ELF-1 (cell line): ENCODE measurements around the gene GH1.
A peak's percentile ranks its signal among the peaks of the same experiment; 100 is the strongest.
"Not testable (repeated sequence)": the region's sequence is repeated elsewhere in the genome, so short reads cannot be mapped to it uniquely, and the experiment has no call there.

ENCODE experiments used
- DNase-seq: peaks from one replicate; pipeline ENCODE4 v3.0.0-alpha.2; 2016; ENCODE audit warnings: low read depth, low spot score

GH1 gene

DNA sequence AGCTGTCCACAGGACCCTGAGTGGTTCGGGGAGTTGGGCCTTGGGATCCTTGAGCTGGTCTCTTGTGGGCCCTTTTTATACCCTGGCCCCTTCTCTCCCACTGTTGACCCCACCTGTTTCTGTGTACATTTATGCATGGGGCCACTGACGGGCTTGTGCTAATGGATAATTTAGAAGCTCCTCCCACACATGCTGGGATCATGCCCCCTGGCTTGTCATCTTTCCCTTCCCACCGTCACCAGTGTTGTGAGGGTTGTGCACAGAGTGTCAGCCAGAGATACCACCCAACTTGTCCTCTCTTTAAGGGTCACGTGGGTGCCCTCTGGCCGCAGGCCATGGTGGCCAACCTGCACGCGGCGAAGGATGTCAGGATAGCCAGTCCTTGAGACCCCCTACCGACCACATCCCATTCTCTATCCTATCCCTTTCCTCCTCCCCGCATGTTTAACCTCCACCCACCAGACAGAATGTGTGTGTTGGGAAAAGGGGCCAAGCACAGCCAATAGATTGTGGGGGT, at the start of gene GH1:
Gene GH1 (minus strand): TSS at position 51 of the 517 bp plus-strand sequence. CDS start 63 bp downstream, outside the sequence.
- not testable (repeated sequence) for DNase-seq

GRCh38 chr17:63967953-63968352, 49.3 kb upstream of the GH1 start:
- DNase-seq, result no peak

DNA sequence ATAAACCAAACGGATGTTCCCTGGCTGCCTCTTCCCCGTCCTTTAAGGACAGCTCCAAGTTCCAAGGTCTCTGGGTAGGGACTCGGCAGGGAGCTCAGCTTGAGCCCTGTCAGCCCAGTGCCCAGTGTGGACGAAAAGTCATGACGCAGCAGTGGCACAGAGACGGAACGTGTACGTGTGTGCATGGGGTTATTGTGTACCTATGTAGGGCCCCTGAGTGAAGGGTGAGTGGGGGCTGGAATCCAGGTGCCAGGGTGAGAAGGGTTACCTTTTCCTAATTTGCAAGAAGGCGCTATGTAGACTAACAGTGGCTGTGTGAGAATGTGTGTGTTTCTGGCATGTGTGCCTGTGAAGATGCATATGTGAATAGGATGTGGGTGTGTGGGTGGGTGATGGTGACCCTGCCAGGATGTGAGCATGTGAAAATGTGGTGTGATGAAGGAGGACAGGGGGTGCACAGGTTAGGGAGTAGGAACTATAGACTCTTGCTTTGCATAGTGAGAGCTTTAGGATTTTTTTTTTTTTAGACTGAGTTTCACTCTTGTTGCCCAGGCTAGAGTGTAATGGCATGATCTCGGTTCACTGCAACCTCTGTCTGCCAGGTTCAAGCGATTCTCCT, 48.1 kb upstream of the GH1 start:
- no peak for DNase-seq

- no peak for DNase-seq
Measured at GRCh38 chr17:63963123-63963522, 44.5 kb upstream of the GH1 start.

DNA sequence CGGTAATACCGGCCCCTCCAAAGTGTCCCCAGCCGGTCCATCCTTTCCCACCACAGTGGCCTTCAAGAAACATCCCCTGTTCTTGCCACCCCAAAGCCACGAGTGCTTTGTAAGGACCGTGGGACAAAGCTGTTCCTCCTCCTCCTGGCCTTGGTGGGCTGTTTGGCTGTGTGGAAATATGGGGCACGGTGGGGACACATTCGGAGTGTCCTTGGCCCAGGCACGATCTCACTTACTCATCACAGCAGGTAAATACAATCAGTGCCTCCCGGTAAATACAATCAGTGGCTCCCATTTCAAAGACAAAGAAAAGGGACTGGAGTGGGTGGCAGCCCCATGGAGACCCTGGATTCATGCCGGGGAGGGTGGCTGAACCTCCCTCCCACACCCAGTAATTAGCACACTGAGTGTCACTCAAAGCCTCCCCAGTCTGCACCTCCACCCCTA, 43.7 kb upstream of the GH1 start:
- no peak for DNase-seq

DNA sequence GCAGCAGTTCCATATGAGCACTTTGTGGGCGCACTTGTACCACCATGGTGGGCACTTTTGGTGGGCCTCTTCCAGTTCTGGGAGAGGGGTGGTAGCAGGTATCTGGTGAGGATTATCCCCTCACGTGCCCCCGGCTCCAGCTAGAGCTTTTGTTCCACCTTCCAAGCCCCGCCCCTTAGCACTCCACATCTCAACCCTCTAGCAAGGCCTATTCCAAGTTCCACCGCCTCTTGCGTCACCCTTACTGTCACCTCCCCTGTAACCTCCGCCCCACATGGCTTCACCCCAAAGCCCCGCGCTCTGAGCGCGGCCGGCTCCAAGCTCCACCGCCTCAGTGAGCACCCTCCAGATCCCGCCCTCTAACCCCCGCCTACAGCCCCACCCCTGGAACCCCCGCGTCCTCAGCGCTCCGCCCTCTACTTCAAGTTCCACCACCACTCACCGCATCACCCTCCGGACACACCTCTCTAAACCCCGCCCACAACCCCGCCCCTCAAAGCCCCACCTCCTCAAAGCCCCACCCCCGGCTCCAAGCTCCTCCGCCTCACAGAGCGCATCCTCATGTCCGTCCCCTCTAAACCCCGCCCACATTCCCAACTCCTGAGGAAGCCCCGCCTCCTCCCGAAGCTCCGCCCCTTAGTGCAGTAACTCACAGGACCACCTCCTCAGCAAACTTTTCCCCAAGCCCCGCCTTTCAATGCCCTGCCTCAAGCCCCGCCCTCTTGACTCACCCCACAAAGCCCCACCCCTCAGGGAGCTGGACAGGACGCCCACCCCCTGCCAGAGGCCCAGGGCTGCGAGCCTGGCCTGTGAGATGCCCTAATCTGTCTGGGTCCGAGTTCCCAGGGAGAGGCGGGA, 42.9 kb upstream of the GH1 start:
- peak; percentile 98 for DNase-seq

DNA sequence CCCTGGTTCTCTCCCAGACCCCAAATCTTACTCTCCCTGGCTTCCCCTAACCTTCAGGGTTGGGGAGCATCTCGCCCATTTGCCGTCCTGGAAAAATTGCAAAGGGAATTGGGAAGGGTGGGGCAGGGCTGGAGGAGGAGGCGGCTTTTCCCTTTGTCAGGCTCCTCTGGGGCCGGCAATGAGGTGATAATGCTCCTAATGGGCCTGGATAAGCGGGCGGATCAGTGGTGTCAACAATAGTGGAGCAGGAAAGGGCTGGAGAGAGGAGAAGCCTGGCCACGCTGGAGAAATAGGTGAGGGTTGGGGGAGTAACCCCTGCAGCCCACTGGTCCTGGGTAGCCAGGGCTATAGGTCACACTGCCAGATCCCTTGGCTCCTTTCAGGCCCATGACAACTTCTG, 41.8 kb upstream of the GH1 start:
- DNase-seq, result peak; percentile 63

DNA sequence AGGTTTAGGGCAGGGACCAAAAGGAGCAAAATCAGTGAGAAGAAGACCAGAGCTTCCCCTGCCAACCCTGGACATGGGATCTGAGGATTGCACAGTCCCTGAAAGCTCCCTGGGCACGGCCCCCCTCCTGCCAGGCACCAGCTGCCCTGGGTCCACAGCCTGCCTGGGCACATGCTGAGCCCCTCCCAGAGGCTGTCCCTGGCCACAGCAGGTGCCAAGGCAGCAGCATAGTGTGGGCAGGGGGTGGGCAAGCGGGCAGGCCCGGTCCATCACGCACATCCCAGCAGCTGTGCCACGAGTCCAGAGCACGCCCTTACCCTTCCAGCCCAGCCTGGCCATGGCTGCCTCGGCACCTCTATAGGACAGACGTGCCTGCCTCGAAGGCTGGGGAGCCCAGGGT, 41.4 kb upstream of the GH1 start:
- no peak for DNase-seq

- DNase-seq, result no peak
Measured at GRCh38 chr17:63956296-63956920, 37.8 kb upstream of the GH1 start.

- DNase-seq, result no peak
Measured at GRCh38 chr17:63955791-63956190, 37.2 kb upstream of the GH1 start.

DNA sequence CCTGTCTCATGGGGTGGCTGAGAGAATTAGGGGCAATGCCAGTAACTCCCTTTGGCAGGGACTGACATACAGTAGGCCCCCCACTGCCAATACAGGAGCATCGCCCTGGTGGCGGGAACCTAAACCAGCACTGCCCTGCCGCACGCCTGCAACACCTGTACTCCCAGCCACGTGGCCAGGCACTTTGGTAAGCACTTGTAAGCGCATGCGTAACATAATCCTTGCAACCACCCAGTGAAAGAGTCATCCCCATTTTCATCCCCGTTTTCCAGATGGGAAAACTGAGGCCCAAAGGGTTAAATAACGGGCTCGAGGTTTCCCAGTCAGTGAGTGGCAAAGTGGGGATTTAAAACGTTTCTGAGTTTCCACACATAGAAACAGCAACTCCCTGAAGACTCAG, 36.6 kb upstream of the GH1 start:
- no peak for DNase-seq

GRCh38 chr17:63954402-63955063, 35.9 kb upstream of the GH1 start:
- no peak for DNase-seq

GRCh38 chr17:63950940-63951907, 32.6 kb upstream of the GH1 start:
- DNase-seq, result peak; percentile 59

DNA sequence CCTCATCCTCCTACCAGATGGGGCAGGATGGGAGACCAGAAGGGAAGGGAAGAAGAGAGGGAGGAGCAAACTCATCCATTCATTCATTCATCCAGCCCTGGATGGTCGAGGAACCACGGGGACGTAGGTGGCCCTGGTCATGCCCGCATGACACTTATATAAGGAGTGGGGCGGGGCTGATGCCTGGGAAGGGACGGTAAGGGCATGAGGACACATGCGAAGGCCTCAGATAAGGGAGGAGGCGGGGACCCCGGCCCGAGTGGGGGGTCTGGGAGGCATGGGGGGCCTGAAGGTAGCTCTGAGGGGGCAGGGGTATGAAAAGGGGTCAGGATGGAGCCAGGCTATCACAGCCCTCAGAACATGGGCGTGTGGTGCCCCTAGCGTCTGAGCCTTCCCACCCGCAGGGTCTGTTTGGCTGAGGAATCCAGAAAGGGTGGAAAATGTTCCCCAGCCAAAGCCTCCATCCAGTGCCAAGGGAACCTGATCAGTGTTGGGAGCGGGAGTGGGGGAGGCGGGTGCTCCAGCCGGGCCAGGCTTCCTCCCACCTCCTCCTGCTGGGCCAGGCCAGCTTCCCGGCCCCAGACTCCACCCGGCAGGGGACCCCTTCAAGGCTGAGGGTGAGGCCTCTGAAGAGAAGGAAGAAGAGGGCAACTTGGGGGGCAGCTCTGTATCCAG, 31.1 kb upstream of the GH1 start:
- no peak for DNase-seq

- DNase-seq, result no peak
Measured at GRCh38 chr17:63948521-63948920, 29.9 kb upstream of the GH1 start.

GRCh38 chr17:63947711-63948330, 29.2 kb upstream of the GH1 start:
- no peak for DNase-seq

- DNase-seq, result peak; percentile 60
Measured at GRCh38 chr17:63946440-63947363, 28.1 kb upstream of the GH1 start.

DNA sequence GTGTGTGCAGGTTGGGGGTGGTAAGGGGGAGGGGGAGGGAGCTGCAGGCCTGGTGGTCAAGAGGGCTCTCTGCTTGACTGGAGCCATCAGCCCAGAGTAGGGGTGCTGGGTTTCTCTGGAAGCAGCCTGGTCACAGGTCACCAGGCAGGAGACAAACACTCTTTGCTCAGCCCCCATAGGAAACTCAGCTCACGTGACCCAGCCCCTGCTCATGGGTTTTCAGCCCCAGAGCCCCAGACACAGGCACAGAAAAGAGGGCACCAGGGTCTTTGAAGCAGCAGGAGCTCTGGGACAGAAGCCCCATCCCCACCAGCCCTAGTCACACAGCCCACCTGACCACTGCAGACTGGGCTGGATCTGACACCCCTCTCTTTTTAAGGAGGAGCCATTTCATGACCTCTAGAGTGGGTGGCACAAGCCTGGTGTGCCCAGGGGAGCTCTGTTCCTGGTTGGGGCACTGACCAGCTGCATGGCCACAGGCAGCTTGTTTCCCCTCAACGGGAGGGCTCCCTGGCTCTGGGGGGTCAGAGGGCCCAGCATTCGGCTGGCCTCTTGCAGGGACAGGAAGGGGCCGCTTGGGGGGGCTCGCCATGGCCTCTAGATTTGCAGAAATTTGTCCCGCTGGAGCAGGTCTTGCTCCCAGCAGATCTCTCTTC, 27.3 kb upstream of the GH1 start:
- no peak for DNase-seq
